GM21737 (cell line): Measurements from ENCODE around the gene CILP.
"Not testable (repeated sequence)": the region's sequence is repeated elsewhere in the genome, so short reads cannot be mapped to it uniquely, and the experiment has no call there.

Experiments
- ATAC-seq: cut with Tn5 transposase; IDR thresholded peaks from one replicate; pipeline ENCODE4 v1.9.1; 2021; ENCODE audit warnings: mild to moderate bottlenecking, moderate library complexity; ENCODE audit not compliant: unreplicated experiment

Gene CILP

GRCh38 chr15:65226901-65227300, 15.6 kb upstream of the CILP start:
- not testable (repeated sequence) for ATAC-seq

- no peak for ATAC-seq
These were observed 14.9 kb upstream of the CILP start for GRCh38 chr15:65226221-65226620.

- no peak for ATAC-seq
These were observed 12.7 kb upstream of the CILP start for GRCh38 chr15:65223996-65224395.

- ATAC-seq: no peak
These were observed 11.6 kb upstream of the CILP start for GRCh38 chr15:65222891-65223290.

- ATAC-seq: no peak
These were observed 10.4 kb upstream of the CILP start for GRCh38 chr15:65221697-65222096.

GRCh38 chr15:65219137-65219536, 7.9 kb upstream of the CILP start:
- ATAC-seq: no peak

GRCh38 chr15:65217526-65218482, 6.5 kb upstream of the CILP start:
- ATAC-seq: no peak

- no peak for ATAC-seq
These were observed 4.2 kb upstream of the CILP start for GRCh38 chr15:65215496-65215895.

GRCh38 chr15:65214010-65214409, 2.7 kb upstream of the CILP start:
- ATAC-seq: no peak

- ATAC-seq: no peak
These were observed 2.0 kb upstream of the CILP start for GRCh38 chr15:65213241-65213640.

- ATAC-seq: no peak
These were observed 824 bp upstream of the CILP start for GRCh38 chr15:65212097-65212496.

- ATAC-seq: no peak
These were observed 259 bp upstream of the CILP start for GRCh38 chr15:65211482-65211982.

GRCh38 chr15:65209701-65210643, 1.3 kb downstream of the CILP start:
- no peak for ATAC-seq

GRCh38 chr15:65208647-65209046, 2.6 kb downstream of the CILP start:
- no peak for ATAC-seq

- ATAC-seq: no peak
These were observed 3.9 kb downstream of the CILP start for GRCh38 chr15:65207280-65207840.

- no peak for ATAC-seq
These were observed 4.5 kb downstream of the CILP start for GRCh38 chr15:65206750-65207149.

- no peak for ATAC-seq
These were observed 6.2 kb downstream of the CILP start for GRCh38 chr15:65204931-65205660.

GRCh38 chr15:65204236-65204930, 6.9 kb downstream of the CILP start:
- ATAC-seq: no peak

- no peak for ATAC-seq
These were observed 9.4 kb downstream of the CILP start for GRCh38 chr15:65201918-65202317.

- ATAC-seq: no peak
These were observed 12.7 kb downstream of the CILP start for GRCh38 chr15:65198571-65198970.
